Neural progenitor cell (in vitro differentiated cells): ENCODE data around the gene AZU1. TPM values are rescaled to one million over a fixed set of nuclear protein-coding genes. Genes with fewer than 3 reads are reported as not detected.

Experiments
- DNase-seq: peaks from one replicate; pipeline ENCODE4 v3.0.0-alpha.2; 2016; ENCODE audit warnings: low spot score
- H2AFZ ChIP-seq: fragments of 200-600 bp; sonication (generic); replicated peaks from 2 replicates; pipeline ENCODE4 v1.6.1; 2016; ENCODE audit warnings: antibody characterized with exemption
- H3F3A ChIP-seq: fragments of 200-600 bp; sonication (generic); 2 replicates; pipeline ENCODE4 v1.6.1; 2016; ENCODE audit warnings: antibody characterized with exemption, low read depth
- H3K27ac ChIP-seq: fragments of 200-600 bp; sonication (generic); 2 replicates; pipeline ENCODE4 v1.5.1; 2016; ENCODE audit warnings: mild to moderate bottlenecking
- H3K27me3 ChIP-seq: fragments of 200-600 bp; sonication (generic); 2 replicates; pipeline ENCODE4 v1.6.1; 2016; ENCODE audit warnings: mild to moderate bottlenecking, moderate library complexity
- H3K36me3 ChIP-seq: fragments of 200-600 bp; sonication (generic); 2 replicates; pipeline ENCODE4 v1.5.1; 2016
- H3K4me1 ChIP-seq: fragments of 200-600 bp; sonication (generic); 2 replicates; pipeline ENCODE4 v1.6.1; 2016; ENCODE audit warnings: mixed run types
- H3K4me2 ChIP-seq: fragments of 200-600 bp; sonication (generic); 2 replicates; pipeline ENCODE4 v1.6.1; 2016
- H3K4me3 ChIP-seq: fragments of 200-600 bp; sonication (generic); 2 replicates; pipeline ENCODE4 v1.5.1; 2016
- H3K79me2 ChIP-seq: fragments of 200-600 bp; sonication (generic); 2 replicates; pipeline ENCODE4 v1.6.1; 2016; ENCODE audit warnings: low read depth
- H3K9ac ChIP-seq: fragments of 200-600 bp; sonication (generic); 2 replicates; pipeline ENCODE4 v1.6.1; 2016
- H3K9me3 ChIP-seq: fragments of 200-600 bp; sonication (generic); 2 replicates; pipeline ENCODE4 v1.5.1; 2016; ENCODE audit warnings: low read depth
- H4K20me1 ChIP-seq: fragments of 200-600 bp; sonication (generic); 2 replicates; pipeline ENCODE4 v1.6.1; 2016; ENCODE audit warnings: low read depth
- H3K27ac Mint-ChIP-seq: 3 replicates; pipeline ENCODE4 v1.8.0; 2021; ENCODE audit warnings: mixed read lengths
- H3K27me3 Mint-ChIP-seq: 2 replicates; pipeline ENCODE4 v1.8.0; 2022; ENCODE audit warnings: low read depth, mild to moderate bottlenecking, inconsistent platforms, moderate library complexity, mixed read lengths; ENCODE audit not compliant: insufficient read depth
- H3K36me3 Mint-ChIP-seq: 3 replicates; pipeline ENCODE4 v1.8.0; 2021; ENCODE audit warnings: mixed read lengths
- H3K4me1 Mint-ChIP-seq: 3 replicates; pipeline ENCODE4 v1.8.0; 2021; ENCODE audit warnings: mixed read lengths
- H3K4me3 Mint-ChIP-seq: 3 replicates; pipeline ENCODE4 v1.8.0; 2021; ENCODE audit warnings: mild to moderate bottlenecking, moderate library complexity, mixed read lengths
- H3K9me3 Mint-ChIP-seq: 3 replicates; pipeline ENCODE4 v1.8.0; 2020; ENCODE audit warnings: mixed read lengths
- EZH2 ChIP-seq: fragments of 200-600 bp; sonication (generic); IDR thresholded peaks from 2 replicates; pipeline ENCODE4 v1.6.1; 2017; ENCODE audit warnings: antibody characterized with exemption, mild to moderate bottlenecking, moderate library complexity
- EZH2phosphoT487 ChIP-seq: fragments of 200-600 bp; sonication (generic); IDR thresholded peaks from 2 replicates; pipeline ENCODE4 v1.6.1; 2017; ENCODE audit warnings: antibody characterized with exemption
- total RNA-seq: library from RNA; depleted of rRNA; stranded (reverse); fragments of >200 nt; gene quantifications from 2 replicates; pipeline ENCODE4 v1.2.3, GENCODE V29; 2015; ENCODE audit warnings: low replicate concordance
- TF ChIP-seq, protein P1 (sequence below): fragments of 200-600 bp; sonication (generic); IDR thresholded peaks from 2 replicates; pipeline ENCODE4 v1.5.1; 2017; ENCODE audit warnings: antibody characterized with exemption, mild to moderate bottlenecking

AZU1 gene
- total RNA-seq, 1 donor from 2014 or later: 1.0 TPM

DNA sequence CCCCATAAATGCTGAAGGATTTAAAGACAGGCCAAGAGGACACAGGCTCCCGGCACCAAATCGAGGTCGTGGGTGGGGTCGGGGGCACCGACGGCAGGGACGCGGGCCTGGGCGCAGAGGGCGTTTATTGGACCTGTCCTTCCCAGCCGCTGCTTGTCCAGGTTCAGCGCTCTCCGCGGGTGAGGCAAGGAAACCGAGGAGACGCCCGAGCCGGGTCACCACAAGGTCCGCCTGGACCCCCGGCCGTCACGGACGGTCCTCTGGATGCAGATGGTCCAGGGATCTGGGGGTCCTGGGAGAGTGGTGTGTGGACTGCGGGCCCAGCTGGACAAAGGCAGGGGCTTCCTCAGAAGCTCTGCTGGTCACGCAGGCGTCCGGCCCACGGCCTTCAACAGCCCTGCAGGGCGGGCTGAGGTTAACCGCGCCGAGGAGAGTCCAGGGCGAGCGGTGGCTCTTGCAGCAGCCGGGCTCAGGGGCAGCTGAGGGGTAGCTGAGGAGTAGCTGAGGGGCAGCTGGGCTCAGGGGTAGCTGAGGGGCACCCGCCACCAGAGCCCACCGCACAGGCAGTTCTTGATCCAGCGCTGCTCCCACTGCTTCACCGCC, 40.3 kb downstream of the AZU1 start:
- peaks cover 28% of the 10 kb centered on the region for H4K20me1 ChIP-seq
- H3K79me2 ChIP-seq: no peaks in the 10 kb centered on the region
- H3K27ac ChIP-seq: no peak overlapping the region
- peaks cover 42% of the 10 kb centered on the region for H3F3A ChIP-seq
- no peak for DNase-seq
- H3K9me3 ChIP-seq: no peaks in the 10 kb centered on the region
- H2AFZ ChIP-seq: no peak overlapping the region
- no peak overlapping the region for H3K9ac ChIP-seq
- H3K4me2 ChIP-seq: no peak overlapping the region
- peaks cover 7% of the 10 kb centered on the region for H3K27me3 ChIP-seq
- peak overlapping the region; percentile 6 for H3K4me3 Mint-ChIP-seq
- TF ChIP-seq EZH2 (no peak), EZH2phosphoT487 (no peak)
- TF ChIP-seq, protein P1, sequence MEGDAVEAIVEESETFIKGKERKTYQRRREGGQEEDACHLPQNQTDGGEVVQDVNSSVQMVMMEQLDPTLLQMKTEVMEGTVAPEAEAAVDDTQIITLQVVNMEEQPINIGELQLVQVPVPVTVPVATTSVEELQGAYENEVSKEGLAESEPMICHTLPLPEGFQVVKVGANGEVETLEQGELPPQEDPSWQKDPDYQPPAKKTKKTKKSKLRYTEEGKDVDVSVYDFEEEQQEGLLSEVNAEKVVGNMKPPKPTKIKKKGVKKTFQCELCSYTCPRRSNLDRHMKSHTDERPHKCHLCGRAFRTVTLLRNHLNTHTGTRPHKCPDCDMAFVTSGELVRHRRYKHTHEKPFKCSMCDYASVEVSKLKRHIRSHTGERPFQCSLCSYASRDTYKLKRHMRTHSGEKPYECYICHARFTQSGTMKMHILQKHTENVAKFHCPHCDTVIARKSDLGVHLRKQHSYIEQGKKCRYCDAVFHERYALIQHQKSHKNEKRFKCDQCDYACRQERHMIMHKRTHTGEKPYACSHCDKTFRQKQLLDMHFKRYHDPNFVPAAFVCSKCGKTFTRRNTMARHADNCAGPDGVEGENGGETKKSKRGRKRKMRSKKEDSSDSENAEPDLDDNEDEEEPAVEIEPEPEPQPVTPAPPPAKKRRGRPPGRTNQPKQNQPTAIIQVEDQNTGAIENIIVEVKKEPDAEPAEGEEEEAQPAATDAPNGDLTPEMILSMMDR: no peak
- H3K36me3 Mint-ChIP-seq: peaks cover 11% of the 10 kb centered on the region
- H3K4me3 ChIP-seq: no peak overlapping the region
- peaks cover 7% of the 10 kb centered on the region for H3K4me1 ChIP-seq
- H3K36me3 ChIP-seq: no peaks in the 10 kb centered on the region
- peaks cover 16% of the 10 kb centered on the region for H3K27me3 Mint-ChIP-seq
- no peak overlapping the region for H3K27ac Mint-ChIP-seq
- peaks cover 10% of the 10 kb centered on the region for H3K4me1 Mint-ChIP-seq
- no peaks in the 10 kb centered on the region for H3K9me3 Mint-ChIP-seq

DNA sequence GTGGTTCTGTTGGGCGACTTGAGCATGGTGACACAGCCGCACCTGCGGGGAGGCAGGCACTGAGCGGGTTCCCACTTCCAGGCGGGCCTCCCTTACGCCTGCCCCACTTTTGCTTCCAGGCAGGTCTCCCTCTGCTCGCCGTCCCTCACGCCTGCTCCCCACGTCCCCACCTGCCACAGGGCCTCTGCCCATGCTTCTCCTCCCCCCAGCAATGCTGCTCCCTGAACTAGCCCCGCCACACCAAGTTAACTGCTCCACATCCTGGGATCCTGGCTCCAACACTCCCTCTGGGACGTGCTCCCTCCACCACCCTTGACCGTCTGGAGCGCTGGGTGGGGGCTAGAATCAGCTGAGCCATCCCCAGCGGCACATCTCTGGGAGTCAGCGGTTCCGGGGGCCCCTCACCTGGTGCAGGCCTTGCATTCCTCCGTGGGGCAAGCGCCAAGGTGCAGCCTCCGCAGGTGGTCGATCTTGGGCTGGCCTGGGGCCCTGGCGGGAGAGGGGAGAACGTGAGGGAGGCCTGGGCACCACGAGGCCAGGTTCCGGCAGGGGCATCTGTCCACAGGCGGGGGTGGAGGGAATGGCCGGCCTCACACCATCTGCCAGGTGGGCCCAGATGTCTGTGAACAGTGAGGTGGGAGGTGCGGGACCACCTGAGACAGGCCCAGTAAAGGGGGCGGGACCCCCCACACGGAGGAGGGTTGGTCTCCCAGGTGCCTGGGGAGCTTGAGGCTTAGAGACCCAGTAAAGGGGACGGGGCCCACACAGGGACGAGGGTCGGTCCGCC, 41.0 kb downstream of the AZU1 start:
- Mint-ChIP-seq H3K4me1 (peaks cover 10% of the 10 kb centered on the region), H3K27me3 (peaks cover 10% of the 10 kb centered on the region), H3K27ac (no peak overlapping the region), H3K9me3 (no peaks in the 10 kb centered on the region), H3K4me3 (no peak overlapping the region), H3K36me3 (peaks cover 11% of the 10 kb centered on the region)
- Histone ChIP-seq H4K20me1 (peaks cover 27% of the 10 kb centered on the region), H3K9ac (no peak overlapping the region), H3K27me3 (peaks cover under 1% of the 10 kb centered on the region), H3K4me2 (no peak overlapping the region), H3K79me2 (no peaks in the 10 kb centered on the region), H3K9me3 (no peaks in the 10 kb centered on the region), H3K27ac (no peak overlapping the region), H3K36me3 (no peaks in the 10 kb centered on the region), H3F3A (peaks cover 39% of the 10 kb centered on the region), H3K4me3 (no peak overlapping the region), H2AFZ (no peak overlapping the region), H3K4me1 (peaks cover 7% of the 10 kb centered on the region)
- TF ChIP-seq EZH2phosphoT487 (no peak), EZH2 (no peak)
- TF ChIP-seq, protein P1: no peak
- DNase-seq: no peak

DNA sequence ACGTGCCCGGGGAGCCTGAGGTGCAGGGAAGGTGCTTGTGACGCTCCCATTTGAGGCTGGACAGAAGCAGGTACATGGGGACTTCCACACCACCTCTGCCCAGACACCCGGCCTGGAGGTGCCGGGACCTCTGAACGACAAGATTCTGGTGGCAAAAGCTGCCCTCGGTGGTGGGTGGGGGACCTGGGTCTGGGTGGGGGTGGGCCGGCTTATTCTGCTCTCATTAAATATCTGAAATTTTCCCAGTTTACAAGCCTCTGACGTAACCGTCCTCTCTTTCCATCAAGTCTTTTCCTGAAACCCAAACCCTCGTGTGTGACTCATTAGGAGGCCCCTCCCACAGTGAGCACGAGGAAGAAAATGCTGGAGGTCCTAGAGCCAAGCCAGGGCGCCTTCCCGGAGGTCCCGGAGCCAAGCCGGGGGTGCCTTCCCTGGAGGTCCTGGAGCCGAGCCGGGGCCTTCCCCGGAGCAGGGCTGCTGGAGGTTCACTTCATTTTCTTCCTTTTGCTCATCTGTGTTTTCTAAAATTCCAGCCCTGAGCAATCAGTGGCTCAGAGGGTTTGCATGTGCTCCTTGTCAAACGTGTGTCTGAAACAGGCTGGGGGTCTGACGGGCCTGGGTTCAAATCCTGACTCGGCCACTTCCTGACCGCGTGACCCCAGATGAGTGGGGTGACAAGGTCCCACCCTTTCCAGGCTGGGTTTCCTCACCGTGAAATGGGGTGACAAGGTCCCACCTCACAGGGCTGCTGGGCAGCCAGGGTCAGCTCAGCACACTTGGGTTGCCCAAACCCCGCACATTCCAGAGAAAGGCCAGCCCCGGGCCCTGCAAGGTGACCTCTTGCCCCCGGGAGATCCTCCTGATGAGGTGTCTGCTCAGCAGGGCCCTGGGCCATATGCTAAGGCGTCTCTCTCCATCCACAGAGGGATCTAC, 41.9 kb downstream of the AZU1 start:
- no peak overlapping the region for H3K27ac ChIP-seq
- H3K27ac Mint-ChIP-seq: no peak overlapping the region
- no peaks in the 10 kb centered on the region for H3K9me3 Mint-ChIP-seq
- H3K4me3 ChIP-seq: no peak overlapping the region
- no peaks in the 10 kb centered on the region for H3K36me3 ChIP-seq
- no peak overlapping the region for H3K4me2 ChIP-seq
- DNase-seq: no peak
- H3K4me1 ChIP-seq: peaks cover 7% of the 10 kb centered on the region
- H3K4me3 Mint-ChIP-seq: peak overlapping the region; percentile 41
- no peaks in the 10 kb centered on the region for H3K27me3 ChIP-seq
- peaks cover 27% of the 10 kb centered on the region for H4K20me1 ChIP-seq
- H3K9me3 ChIP-seq: no peaks in the 10 kb centered on the region
- TF ChIP-seq EZH2 (no peak), EZH2phosphoT487 (no peak)
- TF ChIP-seq, protein P1: no peak
- H3K79me2 ChIP-seq: no peaks in the 10 kb centered on the region
- peaks cover 10% of the 10 kb centered on the region for H3K4me1 Mint-ChIP-seq
- no peak overlapping the region for H3K9ac ChIP-seq
- peaks cover 35% of the 10 kb centered on the region for H3F3A ChIP-seq
- peaks cover 11% of the 10 kb centered on the region for H3K36me3 Mint-ChIP-seq
- H3K27me3 Mint-ChIP-seq: peaks cover 9% of the 10 kb centered on the region
- H2AFZ ChIP-seq: no peak overlapping the region
